Glomerular endothelial cell (primary cell): ENCODE data around the gene RGS3. TPM values are rescaled to one million over a fixed set of nuclear protein-coding genes. Genes with fewer than 3 reads are reported as not detected.
"Not testable (repeated sequence)": the region's sequence is repeated elsewhere in the genome, so short reads cannot be mapped to it uniquely, and the experiment has no call there.

ENCODE experiments used
- DNase-seq: peaks from one replicate; pipeline ENCODE4 v3.0.0-alpha.2; 2011; ENCODE audit warnings: low read depth, low spot score; ENCODE audit errors: extremely low read depth
- total RNA-seq: library from RNA; depleted of rRNA; stranded (reverse); fragments of >200 nt; gene quantifications from 2 replicates; pipeline ENCODE4 v1.2.3, GENCODE V29; 2015

The RGS3 gene
- total RNA-seq, 1 donor from 2014 or later, result 602 TPM

- no peak for DNase-seq
These were observed 22.8 kb downstream of the RGS3 start for GRCh38 chr9:113486327-113486726.

- no peak for DNase-seq
These were observed 24.5 kb downstream of the RGS3 start for GRCh38 chr9:113488071-113488470.

- DNase-seq, result no peak
These were observed 25.0 kb downstream of the RGS3 start for GRCh38 chr9:113488490-113488889.

GRCh38 chr9:113491147-113491546 lies 27.6 kb downstream of the RGS3 start:
- not testable (repeated sequence) for DNase-seq

- no peak for DNase-seq
These were observed 29.0 kb downstream of the RGS3 start for GRCh38 chr9:113492343-113493202.

GRCh38 chr9:113493203-113493520 lies 29.6 kb downstream of the RGS3 start:
- DNase-seq, result no peak

GRCh38 chr9:113495526-113495925 lies 32.0 kb downstream of the RGS3 start:
- DNase-seq, result no peak

- no peak for DNase-seq
These were observed 33.5 kb downstream of the RGS3 start for GRCh38 chr9:113497051-113497450.

GRCh38 chr9:113499153-113499875 lies 35.8 kb downstream of the RGS3 start:
- DNase-seq, result no peak

- DNase-seq, result no peak
These were observed 36.5 kb downstream of the RGS3 start for GRCh38 chr9:113499876-113500497.

GRCh38 chr9:113501129-113501686 lies 37.7 kb downstream of the RGS3 start:
- no peak for DNase-seq

- DNase-seq, result no peak
These were observed 38.3 kb downstream of the RGS3 start for GRCh38 chr9:113501852-113502251.

- DNase-seq, result no peak
These were observed 39.0 kb downstream of the RGS3 start for GRCh38 chr9:113502427-113503034.

GRCh38 chr9:113503131-113503541 lies 39.6 kb downstream of the RGS3 start:
- no peak for DNase-seq

GRCh38 chr9:113503613-113504211 lies 40.2 kb downstream of the RGS3 start:
- DNase-seq, result no peak

GRCh38 chr9:113504725-113505590 lies 41.4 kb downstream of the RGS3 start:
- no peak for DNase-seq

GRCh38 chr9:113506090-113506589 lies 42.6 kb downstream of the RGS3 start:
- DNase-seq, result no peak

- no peak for DNase-seq
These were observed 43.7 kb downstream of the RGS3 start for GRCh38 chr9:113507256-113507655.

GRCh38 chr9:113508111-113508749 lies 44.7 kb downstream of the RGS3 start:
- DNase-seq, result no peak
